DMS79 (cell line): ENCODE data around the gene FGD5.

Source experiments
- DNase-seq: peaks from one replicate; lab custom pipeline; 2025; lab: John Stamatoyannopoulos, UW

The FGD5 gene

DNA sequence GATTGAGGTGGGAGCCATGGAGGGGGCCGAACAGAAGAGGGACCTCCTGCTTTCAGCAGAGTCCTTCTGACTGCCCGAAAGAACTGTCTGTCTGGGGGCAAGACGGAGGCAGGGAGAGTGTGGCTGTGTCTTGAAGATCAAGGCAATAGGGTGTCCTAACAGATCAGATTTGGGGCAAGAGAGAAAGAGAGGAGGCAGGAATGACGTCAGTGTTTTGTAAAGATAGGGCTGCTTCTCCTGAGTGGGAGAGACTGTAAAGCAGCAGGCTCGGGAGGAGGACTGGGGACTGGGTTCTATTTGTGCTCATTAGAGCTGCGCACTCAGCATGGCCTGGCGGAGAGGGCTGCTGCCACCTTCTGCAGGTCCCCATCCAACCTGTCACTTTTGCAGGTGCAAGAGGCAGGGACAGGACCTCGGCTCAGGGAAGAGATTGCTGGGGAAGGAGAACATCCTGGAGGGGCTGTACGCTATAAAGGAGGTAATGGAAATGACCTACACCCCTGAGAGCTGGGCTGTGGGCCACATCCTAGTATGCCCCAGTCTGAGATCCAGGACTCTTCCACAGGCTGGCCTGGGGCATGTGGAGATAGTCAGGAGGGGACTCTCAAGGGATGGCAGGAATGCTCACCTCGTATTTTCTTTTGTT lies 29.0 kb upstream of the FGD5 start:
- DNase-seq, result no peak

- DNase-seq, result no peak
Observed at GRCh38 chr3:14791343-14791945, 27.3 kb upstream of the FGD5 start.

- no peak for DNase-seq
Observed at GRCh38 chr3:14792691-14793121, 26.1 kb upstream of the FGD5 start.

- no peak for DNase-seq
Observed at GRCh38 chr3:14793126-14793857, 25.5 kb upstream of the FGD5 start.

DNA sequence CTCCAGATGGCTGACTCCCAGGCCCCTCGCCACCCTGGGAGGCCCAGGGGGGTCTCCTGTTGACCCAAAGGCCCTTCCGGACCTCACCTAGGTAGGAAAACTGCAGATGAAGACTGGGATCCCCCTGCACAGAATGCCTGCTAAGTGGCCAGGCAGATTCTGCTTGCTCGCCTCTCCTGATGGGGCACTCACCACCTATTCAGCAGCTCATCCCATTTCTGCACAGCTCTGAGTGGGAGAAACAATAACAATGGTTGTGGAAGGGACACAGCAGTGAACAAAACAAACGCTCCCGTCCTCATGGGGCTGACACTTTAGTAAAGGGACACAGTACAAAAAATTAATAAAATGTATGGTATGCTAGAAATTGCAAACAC lies 24.9 kb upstream of the FGD5 start:
- DNase-seq, result no peak

DNA sequence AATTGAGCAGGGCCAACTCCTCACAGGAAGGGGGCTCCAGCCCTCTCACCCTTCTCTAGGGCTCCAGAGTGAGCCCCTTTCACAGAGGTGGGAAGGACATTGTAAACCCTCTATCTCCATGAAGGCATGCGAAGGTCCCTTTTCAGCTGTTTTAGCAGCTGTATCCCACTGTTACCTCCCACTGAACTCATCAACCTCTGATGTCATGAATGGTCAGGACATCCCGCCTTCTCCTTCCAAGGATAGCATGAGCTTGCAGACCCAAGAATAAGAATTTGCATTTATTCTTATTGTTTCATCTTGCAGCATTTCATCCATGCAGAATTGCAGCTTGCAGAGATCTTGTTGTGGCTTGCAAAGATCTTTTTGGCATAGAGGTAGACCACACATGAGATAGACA lies 24.3 kb upstream of the FGD5 start:
- DNase-seq, result no peak

DNA sequence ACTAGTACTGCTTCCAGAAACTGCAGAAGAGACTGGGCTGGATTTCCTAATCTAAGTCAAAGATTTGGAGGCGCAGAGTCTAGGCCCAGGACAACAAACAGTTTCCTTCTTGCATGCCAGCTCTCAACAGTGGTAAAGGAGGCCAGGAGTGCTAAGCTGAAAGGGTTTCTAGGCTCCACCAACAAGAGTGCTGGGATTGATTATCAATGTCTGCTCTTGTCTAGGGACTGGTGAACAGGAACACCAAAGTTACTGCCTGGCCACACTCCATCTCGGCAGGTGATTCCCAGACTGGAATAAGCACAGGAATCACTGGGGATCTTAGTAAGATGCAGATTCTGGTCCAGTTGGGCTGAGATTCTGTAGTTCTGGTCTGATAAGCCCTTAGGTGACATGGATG lies 22.8 kb upstream of the FGD5 start:
- no peak for DNase-seq

- DNase-seq, result no peak
Observed at GRCh38 chr3:14796403-14797077, 22.2 kb upstream of the FGD5 start.

DNA sequence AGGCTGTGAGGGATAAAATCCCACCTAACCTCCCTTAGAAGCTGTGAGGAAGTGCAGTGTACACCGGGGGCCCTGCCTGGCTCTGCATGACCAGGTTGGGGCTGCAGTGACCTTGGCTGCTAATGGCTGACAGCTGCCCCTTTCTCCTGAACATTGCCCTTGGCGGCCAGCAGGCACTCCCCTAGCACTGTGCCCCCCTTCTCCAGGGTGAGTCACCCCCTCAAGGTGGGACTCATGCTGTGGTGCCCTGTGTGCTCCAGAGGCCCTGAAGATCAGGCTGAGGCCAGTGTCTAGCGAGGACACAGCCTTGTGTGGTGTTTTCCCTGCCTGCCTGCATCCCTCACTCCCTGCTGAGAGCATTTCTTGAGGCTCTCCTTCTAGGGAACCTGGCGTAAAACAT lies 21.0 kb upstream of the FGD5 start:
- no peak for DNase-seq

GRCh38 chr3:14798231-14798630 lies 20.5 kb upstream of the FGD5 start:
- DNase-seq, result no peak

DNA sequence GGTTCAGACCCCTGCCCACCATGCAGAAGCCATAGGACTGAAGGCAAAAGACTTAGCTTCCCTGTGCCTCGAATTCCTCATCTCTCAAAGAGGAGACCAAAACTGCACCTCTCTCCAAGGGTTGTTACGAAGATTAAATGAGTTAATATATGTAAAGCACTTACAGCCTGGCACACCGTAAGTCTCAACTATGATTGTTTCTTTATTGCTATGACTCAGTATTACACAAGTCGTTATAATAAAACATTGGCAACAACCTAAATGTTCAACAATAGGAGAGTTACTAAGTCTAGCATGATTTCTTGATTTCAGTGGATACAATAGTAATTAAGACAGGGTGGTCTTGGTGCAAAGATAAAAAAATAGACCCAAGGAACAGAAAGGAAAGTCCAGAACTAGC lies 19.6 kb upstream of the FGD5 start:
- DNase-seq, result no peak

GRCh38 chr3:14801031-14801430 lies 17.7 kb upstream of the FGD5 start:
- no peak for DNase-seq

- DNase-seq, result no peak
Observed at GRCh38 chr3:14801668-14802380, 16.9 kb upstream of the FGD5 start.

DNA sequence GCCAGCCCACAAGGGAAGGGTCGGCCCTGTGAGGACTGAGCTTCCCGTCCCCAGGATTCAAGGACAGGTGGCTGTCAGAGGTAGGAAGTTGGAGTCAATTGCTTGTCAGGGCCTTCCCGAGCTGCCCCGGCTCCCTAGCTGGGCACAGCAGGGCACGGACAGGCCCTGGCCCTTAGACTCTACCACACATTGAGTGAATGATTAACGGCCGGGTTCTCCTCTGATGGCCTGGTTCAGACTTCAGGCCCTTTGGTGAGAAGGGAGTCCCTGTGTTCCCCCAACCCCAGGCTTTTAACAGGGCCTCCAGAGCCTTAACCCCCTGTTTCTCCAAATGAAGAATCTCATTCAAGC lies 16.4 kb upstream of the FGD5 start:
- DNase-seq, result no peak

DNA sequence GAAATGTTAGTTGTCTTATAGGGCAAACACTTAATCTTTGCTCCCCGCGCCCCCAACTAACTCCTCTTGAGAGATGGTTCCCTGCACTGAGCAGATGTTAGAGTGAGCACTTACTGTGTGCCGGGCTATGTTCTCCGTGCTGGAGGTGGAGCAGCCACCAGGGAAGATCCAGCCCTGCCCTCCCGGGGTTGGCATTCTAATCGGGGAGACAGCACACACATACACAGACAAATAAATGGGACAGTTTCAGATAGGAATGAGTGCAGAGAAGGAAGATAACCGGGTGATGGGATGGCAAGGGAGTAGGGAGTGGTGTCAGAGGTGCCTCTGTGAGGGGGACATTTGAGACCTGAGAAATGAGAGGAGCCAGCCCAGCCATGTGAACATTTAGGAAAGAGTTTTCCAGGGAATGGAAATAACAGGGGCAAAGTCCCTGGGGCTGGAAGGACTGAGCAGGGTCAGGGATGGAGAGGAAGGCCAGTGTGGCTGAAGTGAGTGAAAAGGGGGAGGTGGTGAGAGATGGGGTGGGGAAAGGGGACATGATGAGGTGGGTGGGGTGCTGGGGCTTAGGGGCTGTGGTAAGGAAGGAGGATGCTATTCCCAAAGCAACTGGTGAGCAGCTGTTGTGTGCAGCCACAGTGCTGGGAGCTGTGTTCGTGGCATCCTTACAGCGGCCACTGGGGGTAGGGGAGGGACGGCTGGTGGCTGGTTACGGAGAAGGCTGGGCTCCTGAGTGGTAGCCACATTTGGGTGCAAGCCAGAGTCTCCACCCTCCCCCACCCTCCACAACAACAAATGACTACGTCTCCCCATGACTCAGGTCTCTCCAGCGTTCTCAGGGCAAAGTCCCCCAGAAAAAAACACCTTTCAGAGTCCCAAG lies 15.4 kb upstream of the FGD5 start:
- DNase-seq, result no peak

DNA sequence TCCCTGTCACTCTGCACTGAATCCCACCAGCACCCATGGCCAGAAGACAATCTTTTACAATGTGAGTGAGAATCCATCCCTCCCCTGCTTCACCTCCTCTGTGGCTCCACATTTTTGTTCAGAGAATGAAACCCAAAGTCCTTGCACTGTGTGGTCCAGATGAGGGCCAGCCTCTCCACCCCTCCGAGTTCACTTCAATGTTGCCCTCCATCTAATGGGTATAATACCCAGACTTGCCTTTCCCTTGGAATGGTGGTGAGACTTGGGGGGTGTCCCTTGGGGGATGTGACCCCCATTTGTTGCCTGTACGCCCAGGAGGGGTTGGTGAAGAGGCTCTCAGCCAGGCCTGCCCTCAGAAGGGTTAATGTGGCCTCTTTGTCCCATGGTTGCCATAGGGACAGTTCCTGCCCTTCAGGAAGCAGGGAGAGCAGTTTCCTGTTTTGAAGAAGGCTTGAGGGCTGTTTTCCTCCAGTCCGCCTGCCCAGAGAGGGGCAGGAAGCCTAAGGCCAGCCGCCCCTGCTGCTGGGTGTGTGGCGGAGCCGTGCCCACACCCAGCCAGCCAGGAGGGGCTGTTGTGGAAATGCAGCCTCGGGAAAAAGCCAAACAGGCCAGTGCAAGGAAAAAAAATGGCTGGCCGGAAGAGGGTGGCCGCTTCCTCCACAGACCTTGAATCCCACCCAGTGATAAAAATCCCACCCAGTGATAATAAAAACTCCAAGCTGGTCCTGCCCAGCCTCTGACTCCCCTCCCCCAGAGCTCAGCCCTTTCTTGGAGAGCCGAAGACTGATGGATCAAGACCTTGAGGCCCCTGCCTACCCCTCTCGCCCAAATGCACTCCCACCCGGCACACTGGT lies 14.6 kb upstream of the FGD5 start:
- DNase-seq, result no peak

DNA sequence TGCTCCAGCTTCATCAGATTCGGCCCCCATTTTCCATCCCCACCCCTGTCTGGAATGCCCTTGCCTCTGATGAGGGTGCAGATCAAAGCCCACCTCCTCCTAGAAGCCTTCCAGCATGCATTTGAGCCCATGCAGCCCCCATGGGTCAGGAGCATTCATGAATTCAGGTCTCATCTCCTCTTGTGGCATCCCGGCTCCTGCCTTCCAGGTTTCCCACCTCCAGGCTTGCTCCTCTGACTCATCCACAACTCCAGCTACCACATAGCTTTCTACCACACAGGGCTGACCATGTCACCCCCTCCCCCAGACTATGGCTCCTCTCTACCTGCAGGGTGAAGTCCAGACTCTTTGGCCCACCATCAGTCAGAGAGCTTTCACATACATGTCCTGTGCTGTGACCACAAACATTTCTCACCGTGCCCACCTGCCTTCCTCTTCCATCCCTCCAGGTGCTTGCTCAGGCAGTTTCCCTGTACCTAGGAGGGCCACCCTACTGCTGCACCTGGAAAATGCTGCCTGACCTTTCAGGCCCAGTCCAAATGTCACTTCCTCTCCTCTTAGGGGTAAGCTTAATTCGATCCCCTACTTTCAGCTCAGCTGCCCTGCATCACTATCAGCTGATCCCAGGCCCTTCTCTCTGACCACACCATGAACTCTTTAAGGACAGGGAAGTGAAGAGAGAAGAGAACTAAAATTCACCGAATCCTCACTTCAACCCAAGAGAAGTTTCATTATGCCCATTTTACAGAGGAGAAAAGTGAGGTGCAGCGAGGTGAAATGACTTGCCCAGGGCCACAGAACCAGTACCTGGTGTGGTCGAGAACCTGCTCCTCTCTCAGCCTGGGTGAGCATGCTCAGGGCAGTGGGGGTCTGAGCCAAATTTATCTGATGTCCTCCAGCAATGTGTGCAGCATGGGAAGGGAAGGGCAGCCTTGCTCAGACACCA lies 13.7 kb upstream of the FGD5 start:
- no peak for DNase-seq

DNA sequence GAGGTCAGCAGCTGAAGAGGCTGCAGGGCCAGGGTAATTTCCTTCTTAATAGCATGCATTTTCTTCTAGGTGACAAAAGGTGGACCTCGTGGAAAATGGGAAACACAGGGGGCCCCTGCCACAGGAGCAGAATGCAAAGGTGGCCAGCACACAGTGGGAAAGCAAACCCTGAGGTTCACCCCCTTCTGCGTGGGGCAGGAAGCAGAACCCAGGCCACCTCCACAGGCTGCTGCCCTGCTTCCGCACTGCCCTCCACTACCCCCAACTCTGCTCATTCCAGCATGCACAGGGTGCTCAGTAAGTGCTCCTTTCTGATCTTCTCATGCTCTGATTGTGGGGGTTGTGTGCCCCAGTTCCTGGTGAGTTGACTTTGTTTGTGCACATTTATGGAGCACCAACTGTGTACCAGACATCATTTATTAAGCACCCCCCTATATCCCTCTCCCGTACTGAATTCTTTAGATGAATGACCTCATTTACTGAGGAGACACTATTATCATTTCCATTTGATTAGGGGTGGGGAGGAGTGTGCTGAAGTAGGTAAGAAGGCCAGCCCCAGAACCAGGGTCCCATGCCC lies 12.7 kb upstream of the FGD5 start:
- no peak for DNase-seq
